RPMI7951 (cell line): ENCODE measurements around the gene COPS9. TPM values are rescaled to one million over a fixed set of nuclear protein-coding genes. Genes with fewer than 3 reads are reported as not detected.
A peak's percentile ranks its signal among the peaks of the same experiment; 100 is the strongest.

Source experiments
- DNase-seq: peaks from one replicate; pipeline ENCODE4 v3.0.0-alpha.2; 2012; ENCODE audit warnings: low read depth
- total RNA-seq: library from RNA; depleted of rRNA; stranded (reverse); fragments of >200 nt; shearing (Covaris generic); gene quantifications from 2 replicates; pipeline ENCODE4 v1.2.3, GENCODE V29; 2014; rRNA removed

The COPS9 gene
- total RNA-seq, result 400 and 466 TPM in 2 replicates

GRCh38 chr2:240136013-240136670 lies at the start of gene COPS9:
Gene COPS9, minus strand, starts transcription at chr2:240136305. Its CDS starts 21 bp downstream, at chr2:240136284.
- peak; percentile 90 for DNase-seq

GRCh38 chr2:240184656-240185055 lies 48.6 kb upstream of the COPS9 start:
- no peak for DNase-seq

- no peak for DNase-seq
Observed at GRCh38 chr2:240183875-240184590, 47.9 kb upstream of the COPS9 start.

DNA sequence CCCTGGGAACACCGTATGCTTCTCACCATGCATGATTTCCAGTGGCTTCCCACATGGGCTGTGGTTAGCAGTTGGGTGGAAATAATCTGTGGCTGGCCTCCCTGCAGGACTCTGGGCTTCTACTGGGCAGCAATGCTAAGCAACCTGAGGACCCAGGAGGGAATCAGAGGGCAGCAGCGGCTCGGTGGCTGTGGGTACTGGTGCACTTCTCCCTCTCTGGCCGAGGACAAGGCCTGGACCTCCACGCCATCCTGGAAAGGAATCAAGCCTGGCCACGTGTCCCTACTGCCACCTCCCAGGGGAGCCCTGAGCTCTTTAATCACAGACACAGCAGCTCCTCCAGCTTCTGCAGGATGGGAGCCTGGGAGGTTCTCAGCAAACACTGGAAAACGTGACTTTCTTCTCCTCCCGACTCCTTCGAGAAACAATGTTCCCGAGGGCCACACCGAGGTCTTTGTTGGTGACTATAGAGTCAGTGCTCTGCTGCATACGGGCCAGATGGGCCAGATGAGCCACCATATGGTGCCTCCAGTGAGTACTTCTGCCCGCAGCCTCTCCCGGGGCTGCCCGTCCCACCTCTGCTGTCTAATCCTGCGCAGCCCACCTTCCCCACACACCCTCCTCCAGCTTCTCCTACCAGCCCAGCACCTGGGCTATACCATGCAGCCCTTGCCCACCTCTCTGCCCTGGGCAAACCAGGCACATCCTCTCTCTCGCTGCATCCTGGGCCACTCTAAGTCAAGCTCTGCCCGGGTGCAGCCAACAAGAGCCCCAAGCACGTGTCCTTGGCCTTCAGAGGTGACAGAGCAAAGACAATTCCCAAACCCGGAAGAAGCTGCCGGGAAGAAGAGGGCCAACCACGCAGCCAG lies 47.1 kb upstream of the COPS9 start:
- no peak for DNase-seq

DNA sequence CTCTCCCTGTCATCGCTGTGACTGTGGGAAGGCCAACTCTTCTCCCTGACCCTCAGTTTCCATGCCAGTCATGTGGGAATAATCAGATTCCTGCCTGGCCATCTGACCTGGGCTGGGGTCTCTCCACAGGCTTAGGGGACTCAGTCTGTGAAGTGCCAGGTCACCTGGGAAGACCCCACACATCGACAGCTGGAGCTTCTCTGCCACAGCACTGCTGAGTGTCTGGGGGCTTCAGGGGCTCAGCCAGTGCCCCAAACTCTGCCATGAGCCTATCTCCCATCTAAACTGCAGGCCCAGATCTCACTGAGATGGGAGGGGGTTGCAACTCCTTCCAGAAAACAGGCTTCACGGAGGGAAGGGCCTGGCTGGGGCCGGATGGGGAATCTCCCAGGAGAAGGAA lies 46.4 kb upstream of the COPS9 start:
- DNase-seq, result no peak

- DNase-seq, result no peak
Observed at GRCh38 chr2:240182001-240182400, 45.9 kb upstream of the COPS9 start.

- no peak for DNase-seq
Observed at GRCh38 chr2:240179941-240180666, 44.0 kb upstream of the COPS9 start.

DNA sequence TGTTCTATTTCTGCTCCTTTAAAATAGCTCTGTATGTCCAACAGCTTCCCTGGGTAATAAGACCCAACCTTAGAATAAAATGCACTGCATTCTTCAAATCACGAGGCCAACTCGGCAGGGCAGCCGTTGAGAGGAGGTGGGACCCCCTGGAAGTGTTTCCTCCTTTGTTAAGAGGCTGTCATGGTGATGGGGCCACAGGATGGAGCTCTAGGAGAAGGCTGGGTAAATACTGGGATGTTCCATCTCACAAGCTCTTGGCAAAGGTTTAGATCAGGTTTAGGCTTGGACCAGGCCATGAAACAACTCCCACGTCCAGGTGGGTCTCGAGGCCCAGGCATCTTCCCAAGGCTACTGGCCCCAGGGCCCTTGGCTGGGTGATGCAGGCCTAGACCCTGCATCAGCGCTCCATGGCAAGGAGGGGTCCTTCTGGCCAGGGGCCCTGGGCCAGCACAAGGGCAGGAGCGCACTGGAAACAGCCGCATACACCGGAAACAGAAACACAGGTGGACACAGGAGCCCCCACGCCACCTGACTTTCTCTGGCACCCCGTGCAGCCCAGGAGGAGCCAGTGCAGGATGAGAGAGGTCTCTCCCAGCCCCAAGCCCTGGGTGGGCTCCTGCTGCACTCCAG lies 43.2 kb upstream of the COPS9 start:
- no peak for DNase-seq

DNA sequence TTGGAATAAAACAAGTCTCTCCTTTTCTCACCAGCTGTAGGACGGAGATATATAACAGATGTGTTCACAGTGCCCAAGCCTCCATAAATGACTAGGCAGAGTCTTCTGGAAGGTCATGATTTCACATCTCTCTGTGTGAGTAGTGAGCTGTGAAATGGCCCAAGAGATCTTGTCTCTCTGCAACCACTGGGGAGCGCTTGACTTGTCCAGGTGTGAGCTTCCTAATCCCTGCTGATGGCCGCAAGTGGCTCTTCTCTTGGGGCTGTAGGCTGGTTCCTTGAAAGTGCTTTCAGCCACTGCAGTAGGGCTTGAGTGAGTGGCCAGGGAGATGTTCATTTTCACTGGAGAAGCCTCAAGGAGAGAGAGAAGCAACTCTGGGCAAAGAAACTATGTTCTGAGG lies 42.5 kb upstream of the COPS9 start:
- DNase-seq, result no peak

GRCh38 chr2:240174496-240174895 lies 38.4 kb upstream of the COPS9 start:
- no peak for DNase-seq

DNA sequence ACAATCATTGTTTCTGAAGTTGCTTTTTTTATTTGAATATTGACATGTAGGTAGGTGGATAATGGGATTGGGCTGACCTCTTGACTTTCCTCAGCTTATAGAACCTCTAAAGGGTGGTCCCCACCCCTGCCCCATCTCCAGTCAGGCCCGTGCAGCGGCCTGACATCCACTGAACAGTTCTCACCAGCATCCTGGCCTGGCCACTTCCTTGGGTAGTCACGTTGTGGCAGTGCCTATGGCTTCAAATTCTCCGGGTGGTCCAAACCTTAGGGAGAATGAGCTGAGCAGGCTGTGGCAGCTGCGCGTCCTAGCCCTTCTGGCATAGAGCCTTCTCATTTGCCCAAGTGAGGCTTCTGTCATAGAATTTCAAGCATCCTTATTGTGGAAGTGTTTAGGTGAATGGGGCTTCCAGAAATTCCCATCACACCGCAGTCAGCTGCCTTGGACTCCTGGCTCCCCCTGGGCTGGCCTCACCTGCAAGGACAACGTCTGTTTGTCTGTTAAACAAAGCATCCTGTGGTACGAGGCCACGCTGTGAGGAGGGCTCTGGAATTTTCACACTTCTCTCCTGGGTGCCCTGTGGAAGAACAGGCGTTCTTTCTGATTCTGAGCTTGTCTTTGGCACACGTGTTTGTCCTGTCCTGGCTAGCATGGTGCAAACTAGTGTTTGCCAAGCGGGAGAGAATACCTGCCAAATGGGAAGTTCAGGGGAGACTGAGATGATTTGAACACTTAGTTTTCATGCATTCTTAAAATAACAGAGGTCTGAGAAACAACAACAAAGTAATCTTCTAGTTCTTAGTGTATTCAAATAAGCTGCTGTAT lies 36.2 kb upstream of the COPS9 start:
- no peak for DNase-seq

DNA sequence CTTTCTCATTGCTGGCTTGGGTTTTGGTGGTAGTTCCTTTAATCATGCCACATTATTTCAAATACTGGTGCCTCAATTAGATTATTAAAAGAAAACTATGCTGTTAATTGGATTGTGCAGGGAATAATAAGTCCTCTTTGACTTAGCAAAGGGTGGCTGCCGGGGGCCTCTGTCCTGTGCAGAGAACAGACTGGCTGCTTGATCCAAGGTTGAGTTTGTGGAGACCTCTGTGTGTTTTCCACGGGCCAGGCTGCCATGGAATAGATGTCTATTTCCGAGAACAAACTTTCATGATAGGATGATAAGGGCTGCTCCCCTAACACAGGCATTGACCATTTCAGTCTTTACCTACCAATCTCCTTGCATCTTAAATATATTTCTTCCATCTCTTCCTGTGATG lies 34.8 kb upstream of the COPS9 start:
- DNase-seq, result no peak

DNA sequence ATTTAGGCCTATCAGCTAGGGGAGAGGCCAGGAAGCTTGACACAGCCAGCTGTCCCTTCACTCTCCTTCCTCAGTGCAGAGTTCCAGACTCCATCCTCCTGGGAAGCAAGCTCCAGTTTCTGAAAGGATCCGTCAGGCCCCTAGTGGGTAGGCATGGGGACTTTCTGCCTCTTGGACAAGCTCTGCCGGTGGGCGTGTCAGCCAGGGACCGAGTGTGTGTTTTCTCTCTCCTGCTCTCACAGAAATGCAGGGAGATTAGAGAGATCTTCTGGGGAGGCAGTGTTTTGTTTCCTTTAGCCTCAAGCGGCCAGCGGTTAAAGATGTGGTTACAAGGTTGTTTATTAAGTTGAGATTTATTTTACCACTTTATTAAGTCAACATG lies 34.2 kb upstream of the COPS9 start:
- peak; percentile 15 for DNase-seq

GRCh38 chr2:240169486-240170353 lies 33.6 kb upstream of the COPS9 start:
- DNase-seq, result no peak

DNA sequence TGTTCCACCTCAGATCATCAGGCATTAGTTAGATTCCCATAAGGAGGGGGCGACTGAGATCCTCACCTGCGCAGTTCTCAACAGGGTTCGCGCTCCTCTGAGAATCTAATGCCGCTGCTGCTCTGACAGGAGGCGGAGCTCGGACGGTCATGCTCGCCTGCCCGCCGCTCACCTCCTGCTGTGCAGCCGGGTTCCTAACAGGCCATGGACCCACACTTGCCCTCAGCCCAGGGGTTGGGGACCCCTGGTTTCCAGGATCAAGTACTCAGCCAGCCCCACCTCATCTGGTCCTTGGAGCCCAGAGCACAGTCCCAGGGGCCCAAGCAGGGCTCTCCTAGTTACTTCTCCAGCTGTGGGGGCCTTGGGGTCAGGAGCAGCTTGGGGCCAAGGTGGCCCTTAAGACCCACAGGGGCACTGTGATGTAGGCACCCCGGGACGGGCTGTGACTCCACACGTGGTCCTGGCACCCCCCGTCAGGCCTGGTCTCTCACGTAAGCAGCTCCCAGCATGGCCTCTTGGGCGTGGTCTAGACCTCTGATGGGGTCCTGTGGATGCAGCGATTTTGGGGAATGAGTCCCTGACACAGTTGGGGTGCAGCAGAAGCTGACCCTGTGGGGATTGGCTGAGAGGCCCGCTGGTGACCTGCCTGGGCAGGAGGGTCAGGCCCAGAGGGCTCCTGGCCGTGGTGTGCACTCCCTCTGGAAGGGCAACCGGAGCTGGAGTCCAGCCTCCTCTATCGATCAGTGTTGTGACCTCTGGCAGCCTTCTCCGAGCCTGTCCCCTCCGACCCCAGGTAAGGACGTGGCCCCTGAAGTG lies 32.6 kb upstream of the COPS9 start:
- no peak for DNase-seq

DNA sequence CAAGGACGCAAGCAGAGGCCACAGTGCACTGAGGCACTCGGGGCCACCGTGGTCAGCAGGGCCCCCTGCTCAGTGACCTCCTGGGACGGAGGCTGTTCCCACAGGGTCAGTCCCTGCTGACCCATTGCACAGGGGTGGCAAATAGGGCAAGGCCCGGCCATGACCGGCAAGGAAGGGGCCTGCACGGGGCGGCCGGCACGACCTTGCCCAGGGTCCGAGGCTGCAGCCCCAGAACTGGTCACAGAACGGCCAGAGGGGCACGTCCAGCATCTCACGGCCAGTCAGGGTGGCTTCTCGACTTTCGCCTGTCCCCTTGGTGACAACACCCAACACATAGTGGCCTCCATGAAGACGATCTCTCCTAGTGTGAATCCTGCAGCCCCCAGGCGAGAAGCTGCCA lies 31.9 kb upstream of the COPS9 start:
- no peak for DNase-seq

DNA sequence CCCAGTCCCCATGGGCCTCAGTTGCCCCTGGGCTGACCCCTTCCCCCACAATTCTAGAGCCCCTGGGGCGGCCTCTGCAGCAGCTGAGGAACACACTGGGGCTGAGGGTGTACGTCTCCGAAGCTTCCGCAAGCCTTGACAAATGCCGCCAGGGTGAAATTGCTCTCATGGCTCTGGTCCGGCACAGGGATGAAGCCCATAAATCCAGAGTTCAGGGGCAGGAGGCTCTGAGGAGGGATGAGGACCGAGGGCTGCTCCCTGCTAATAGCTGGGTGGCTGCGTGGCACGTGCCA lies 31.4 kb upstream of the COPS9 start:
- no peak for DNase-seq

DNA sequence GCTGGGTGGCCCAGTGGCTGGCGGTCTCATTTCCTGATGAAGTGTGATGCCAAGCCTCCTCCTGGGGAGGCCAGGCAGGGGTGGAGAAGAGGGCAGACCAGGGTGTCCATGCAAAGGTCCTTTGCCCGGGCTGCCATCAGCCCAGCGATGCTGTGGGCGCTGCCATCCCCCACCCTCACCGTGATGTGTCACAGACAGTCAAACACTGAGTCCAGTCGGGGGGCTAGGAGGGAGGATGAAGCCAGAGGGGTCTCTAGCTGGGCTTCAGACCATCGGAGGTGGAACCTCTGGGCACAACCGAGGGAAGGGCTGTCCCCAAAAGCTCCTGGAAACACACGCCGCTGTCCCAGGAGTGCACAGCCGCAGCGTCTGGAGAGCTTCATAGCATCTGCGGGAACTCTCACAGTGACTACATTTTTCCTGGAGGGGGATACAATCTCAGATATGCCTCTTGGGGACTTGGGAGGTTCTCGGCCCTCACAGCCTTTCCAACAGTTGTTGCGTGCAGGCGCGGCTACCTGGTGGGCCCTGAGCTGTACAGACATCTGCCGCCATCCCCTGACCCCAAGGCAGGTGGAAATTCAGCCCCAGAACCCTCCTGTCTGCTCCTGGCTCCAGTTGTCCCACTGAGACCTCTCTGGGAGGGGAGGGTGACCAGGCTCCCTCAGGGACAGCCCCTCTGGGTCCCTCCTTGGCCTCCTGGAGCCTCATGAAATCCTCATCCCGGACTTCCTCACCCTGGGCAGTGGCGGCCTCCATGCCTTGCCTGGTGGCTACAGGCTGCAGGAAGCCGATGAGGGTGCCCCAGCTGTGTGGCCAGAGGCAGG lies 30.9 kb upstream of the COPS9 start:
- no peak for DNase-seq
